SIG-M5 (cell line): ENCODE results near the gene NOP9.

Experiments
- DNase-seq: peaks from one replicate; lab custom pipeline; 2025; lab: John Stamatoyannopoulos, UW

NOP9 gene

GRCh38 chr14:24262821-24263733 lies 36.6 kb upstream of the NOP9 start, which contains the start of gene TGM1:
TGM1 (minus strand) TSS chr14:24263177; CDS start chr14:24262352, 825 bp downstream.
- DNase-seq, result no peak

GRCh38 chr14:24263848-24264247 lies 35.8 kb upstream of the NOP9 start:
- no peak for DNase-seq

- DNase-seq, result no peak
These were observed 35.4 kb upstream of the NOP9 start for GRCh38 chr14:24264298-24264697.

GRCh38 chr14:24266344-24267244 lies 33.1 kb upstream of the NOP9 start:
- DNase-seq, result no peak

GRCh38 chr14:24267516-24267915 lies 32.1 kb upstream of the NOP9 start:
- no peak for DNase-seq

GRCh38 chr14:24268225-24268624 lies 31.4 kb upstream of the NOP9 start:
- DNase-seq, result no peak

- no peak for DNase-seq
These were observed 30.3 kb upstream of the NOP9 start for GRCh38 chr14:24269368-24269767.

- DNase-seq, result no peak
These were observed 29.6 kb upstream of the NOP9 start for GRCh38 chr14:24269910-24270536.

GRCh38 chr14:24270537-24271133 lies 29.0 kb upstream of the NOP9 start:
- DNase-seq, result no peak

- DNase-seq, result no peak
These were observed 28.4 kb upstream of the NOP9 start, which contains the start of gene RABGGTA for GRCh38 chr14:24271134-24271833. RABGGTA (minus strand) TSS chr14:24271597; CDS start chr14:24271115, 482 bp downstream.

GRCh38 chr14:24271834-24272263 lies 27.8 kb upstream of the NOP9 start:
- DNase-seq, result no peak

- no peak for DNase-seq
These were observed 27.2 kb upstream of the NOP9 start for GRCh38 chr14:24272467-24272866.

GRCh38 chr14:24273422-24273998 lies 26.1 kb upstream of the NOP9 start:
- DNase-seq, result no peak

GRCh38 chr14:24274101-24274543 lies 25.5 kb upstream of the NOP9 start:
- peak; percentile 73 for DNase-seq

- DNase-seq, result no peak
These were observed 22.6 kb upstream of the NOP9 start for GRCh38 chr14:24277071-24277470.

- DNase-seq, result peak; percentile 28
These were observed 21.9 kb upstream of the NOP9 start for GRCh38 chr14:24277606-24278321.

GRCh38 chr14:24278424-24278823 lies 21.2 kb upstream of the NOP9 start:
- DNase-seq, result no peak

GRCh38 chr14:24279301-24280186 lies 20.1 kb upstream of the NOP9 start:
- DNase-seq, result no peak
